WTC11 (cell line): ENCODE results near the gene EYS. TPM values are rescaled to one million over a fixed set of nuclear protein-coding genes. Genes with fewer than 3 reads are reported as not detected.

ENCODE experiments used
- ATAC-seq: fragments of 200-7000 bp; cut with Tn5 transposase; 2 replicates; pipeline ENCODE4 v1.10.0; 2021; ENCODE audit warnings: mild to moderate bottlenecking, moderate library complexity
- CTCF ChIA-PET: fragments of 300-600 bp; sonication (Branson Sonifier 250); formaldehyde crosslinking; loops from one replicate; lab custom pipeline; 2021; ENCODE audit warnings: antibody characterized with exemption; lab: Charles Lee
- POLR2A ChIA-PET: fragments of 350-600 bp; sonication (Branson Sonifier 250); formaldehyde crosslinking; loops from one replicate; lab custom pipeline; 2021; ENCODE audit warnings: antibody characterized with exemption; lab: Charles Lee
- DNase-seq: peaks from one replicate; pipeline ENCODE4 v3.0.0; 2021; ENCODE audit warnings: low spot score
- H3K27ac Mint-ChIP-seq: 2 replicates; pipeline ENCODE4 v1.8.0; 2021; ENCODE audit warnings: mixed read lengths
- H3K27me3 Mint-ChIP-seq: 2 replicates; pipeline ENCODE4 v1.8.0; 2021; ENCODE audit warnings: low read depth, mild to moderate bottlenecking, moderate library complexity, mixed read lengths
- H3K36me3 Mint-ChIP-seq: 2 replicates; pipeline ENCODE4 v1.8.0; 2021; ENCODE audit warnings: mixed read lengths
- H3K4me1 Mint-ChIP-seq: 2 replicates; pipeline ENCODE4 v1.8.0; 2022; ENCODE audit warnings: mixed read lengths
- H3K4me3 Mint-ChIP-seq: 2 replicates; pipeline ENCODE4 v1.8.0; 2021; ENCODE audit warnings: mild to moderate bottlenecking, moderate library complexity, mixed read lengths
- H3K9me3 Mint-ChIP-seq: 2 replicates; pipeline ENCODE4 v1.8.0; 2021; ENCODE audit warnings: mixed read lengths
- AFF4 ChIP-seq: sonication (generic); formaldehyde crosslinking; IDR thresholded peaks from 2 replicates; pipeline ENCODE4 v1.8.1; 2023; ENCODE audit warnings: mild to moderate bottlenecking, missing genetic modification reagents, borderline replicate concordance
- ARID4B ChIP-seq: sonication (generic); formaldehyde crosslinking; IDR thresholded peaks from 2 replicates; pipeline ENCODE4 v1.8.0; 2023; ENCODE audit warnings: missing genetic modification reagents, mild to moderate bottlenecking, borderline replicate concordance
- ATF3 ChIP-seq: sonication (generic); formaldehyde crosslinking; conservative IDR thresholded peaks from 2 replicates; pipeline ENCODE4 v1.8.1; 2022; ENCODE audit warnings: mild to moderate bottlenecking, missing genetic modification reagents
- CDX4 ChIP-seq: fragments of 250-450 bp; sonication (Bioruptor Pico); IDR thresholded peaks from 2 replicates; pipeline ENCODE4 v1.9.0; 2021; ENCODE audit warnings: moderate library complexity, mild to moderate bottlenecking, inconsistent platforms, borderline replicate concordance
- CREM ChIP-seq: sonication (generic); formaldehyde crosslinking; IDR thresholded peaks from 2 replicates; pipeline ENCODE4 v1.8.1; 2022; ENCODE audit warnings: mild to moderate bottlenecking, missing genetic modification reagents, moderate library complexity
- GABPB1 ChIP-seq: sonication (generic); formaldehyde crosslinking; IDR thresholded peaks from 2 replicates; pipeline ENCODE4 v1.8.1; 2023; ENCODE audit warnings: mild to moderate bottlenecking, missing genetic modification reagents
- GTF2I ChIP-seq: fragments of 250-450 bp; sonication (Bioruptor Pico); conservative IDR thresholded peaks from 2 replicates; pipeline ENCODE4 v1.4.0; 2021; ENCODE audit warnings: mild to moderate bottlenecking
- HMGA2 ChIP-seq: fragments of 250-450 bp; sonication (Bioruptor Pico); IDR thresholded peaks from 2 replicates; pipeline ENCODE4 v1.4.0; 2021; ENCODE audit warnings: mild to moderate bottlenecking, moderate library complexity
- JAZF1 ChIP-seq: fragments of 250-450 bp; sonication (Bioruptor Pico); IDR thresholded peaks from 2 replicates; pipeline ENCODE4 v1.9.0; 2021; ENCODE audit warnings: moderate library complexity, mild to moderate bottlenecking, inconsistent platforms
- KAT7 ChIP-seq: sonication (generic); formaldehyde crosslinking; IDR thresholded peaks from 2 replicates; pipeline ENCODE4 v1.8.1; 2023; ENCODE audit warnings: missing genetic modification reagents, mild to moderate bottlenecking, borderline replicate concordance
- PRRX2 ChIP-seq: fragments of 250-450 bp; sonication (Bioruptor Pico); IDR thresholded peaks from 2 replicates; pipeline ENCODE4 v1.8.0; 2021; ENCODE audit warnings: mild to moderate bottlenecking
- RORB ChIP-seq: fragments of 250-450 bp; sonication (Bioruptor Pico); IDR thresholded peaks from 2 replicates; pipeline ENCODE4 v1.9.0; 2021; ENCODE audit warnings: mild to moderate bottlenecking
- SOX15 ChIP-seq: fragments of 250-450 bp; sonication (Bioruptor Pico); IDR thresholded peaks from 2 replicates; pipeline ENCODE4 v1.9.0; 2021; ENCODE audit warnings: mild to moderate bottlenecking
- TP53 ChIP-seq: sonication (generic); formaldehyde crosslinking; IDR thresholded peaks from 2 replicates; pipeline ENCODE4 v1.8.1; 2023; ENCODE audit warnings: mild to moderate bottlenecking, missing genetic modification reagents
- ZMAT4 ChIP-seq: fragments of 250-450 bp; sonication (Bioruptor Pico); IDR thresholded peaks from 2 replicates; pipeline ENCODE4 v1.9.0; 2021; ENCODE audit warnings: mild to moderate bottlenecking
- ZNF121 ChIP-seq: sonication (generic); formaldehyde crosslinking; IDR thresholded peaks from 2 replicates; pipeline ENCODE4 v1.8.0; 2023; ENCODE audit warnings: missing genetic modification reagents
- ZNF219 ChIP-seq: sonication (generic); formaldehyde crosslinking; IDR thresholded peaks from 2 replicates; pipeline ENCODE4 v1.8.0; 2023; ENCODE audit warnings: missing genetic modification reagents, mild to moderate bottlenecking, borderline replicate concordance
- ZNF263 ChIP-seq: sonication (generic); formaldehyde crosslinking; IDR thresholded peaks from 2 replicates; pipeline ENCODE4 v1.8.1; 2022; ENCODE audit warnings: low read depth, mild to moderate bottlenecking, moderate library complexity, missing genetic modification reagents
- ZNF396 ChIP-seq: fragments of 250-450 bp; sonication (Bioruptor Pico); IDR thresholded peaks from 2 replicates; pipeline ENCODE4 v1.8.0; 2021; ENCODE audit warnings: mild to moderate bottlenecking, moderate library complexity, borderline replicate concordance
- ZNF416 ChIP-seq: fragments of 250-450 bp; sonication (Bioruptor Pico); IDR thresholded peaks from 2 replicates; pipeline ENCODE4 v1.9.0; 2021; ENCODE audit warnings: mild to moderate bottlenecking, inconsistent platforms
- ZNF532 ChIP-seq: fragments of 250-450 bp; sonication (Bioruptor Pico); IDR thresholded peaks from 2 replicates; pipeline ENCODE4 v1.9.0; 2021; ENCODE audit warnings: mild to moderate bottlenecking, borderline replicate concordance
- total RNA-seq: library from RNA; stranded (reverse); gene quantifications from 3 replicates; pipeline ENCODE4 v1.2.3, GENCODE V29; 2021

EYS gene
- total RNA-seq, 1 experiment from 2014 or later, result not detected

GRCh38 chr6:63881791-63882190 lies 1825.2 kb downstream of the EYS start:
- POLR2A ChIA-PET, result no interaction called here
- ATAC-seq, result no peak

GRCh38 chr6:63872233-63872632 lies 1834.8 kb downstream of the EYS start:
- no peak for ATAC-seq
- TF ChIP-seq ZNF532 (CRISPR knock-in tag) (no peak), CREM (CRISPR knock-in tag) (no peak), ZMAT4 (CRISPR knock-in tag) (no peak), ARID4B (CRISPR knock-in tag) (no peak), GTF2I (CRISPR knock-in tag) (no peak), CDX4 (CRISPR knock-in tag) (no peak), PRRX2 (CRISPR knock-in tag) (no peak), RORB (CRISPR knock-in tag) (no peak), GABPB1 (CRISPR knock-in tag) (no peak), ZNF121 (CRISPR knock-in tag) (no peak), ATF3 (CRISPR knock-in tag) (no peak), KAT7 (CRISPR knock-in tag) (no peak), ZNF219 (CRISPR knock-in tag) (no peak), TP53 (CRISPR knock-in tag) (no peak)
- DNase-seq, result no peak
- Mint-ChIP-seq H3K9me3 (peaks cover 52% of the 10 kb centered on the region), H3K4me3 (no peak overlapping the region), H3K36me3 (peaks cover 17% of the 10 kb centered on the region), H3K27ac (no peak overlapping the region), H3K4me1 (no peaks in the 10 kb centered on the region), H3K27me3 (peaks cover 7% of the 10 kb centered on the region)
- POLR2A ChIA-PET, result no interaction called here
- CTCF ChIA-PET, result interaction anchor here (0.5 to 1.1 kb wide), 2 partner anchors 14 to 253 kb away, joined by 3 read pairs; no protein-coding TSS in a partner anchor

More at GRCh38 chr6:63881791-63882190, 1825.2 kb downstream of the EYS start:
- peaks cover 55% of the 10 kb centered on the region for H3K9me3 Mint-ChIP-seq
- CTCF ChIA-PET, result no interaction called here
- H3K4me3 Mint-ChIP-seq, result no peak overlapping the region
- no peaks in the 10 kb centered on the region for H3K4me1 Mint-ChIP-seq
- peaks cover 34% of the 10 kb centered on the region for H3K36me3 Mint-ChIP-seq
- no peak for TF ChIP-seq JAZF1 (CRISPR knock-in tag)
- no peak for TF ChIP-seq ZNF396 (CRISPR knock-in tag)
- no peak for TF ChIP-seq HMGA2 (CRISPR knock-in tag)
- TF ChIP-seq SOX15 (CRISPR knock-in tag), result no peak
- TF ChIP-seq ZNF416 (CRISPR knock-in tag), result no peak
- no peak for TF ChIP-seq ZNF121 (CRISPR knock-in tag)
- no peak for TF ChIP-seq ZNF263 (CRISPR knock-in tag)
- TF ChIP-seq AFF4 (CRISPR knock-in tag), result no peak
- peaks cover 4% of the 10 kb centered on the region; the same call in 1 of the 2 replicates for H3K27me3 Mint-ChIP-seq
- no peak for DNase-seq
- no peak overlapping the region for H3K27ac Mint-ChIP-seq
